Omental fat pad (tissue), 4 donors: Measurements from ENCODE around the gene RBM3. TPM values are rescaled to one million over a fixed set of nuclear protein-coding genes. Genes with fewer than 3 reads are reported as not detected.

Experiments
- ATAC-seq: fragments of 150-250 bp; one replicate; pipeline ENCODE4 v1.9.1; 2016; ENCODE audit warnings: mild to moderate bottlenecking, moderate library complexity; ENCODE audit not compliant: low FRiP score
- DNase-seq: peaks from one replicate; pipeline ENCODE4 v3.0.0-alpha.2; 2019; ENCODE audit warnings: low spot score
- CTCF ChIP-seq, 3 donors: fragments of 450-650 bp; IDR thresholded peaks; one replicate each; pipeline ENCODE4 v1.5.1; 2016 to 2017; ENCODE audit warnings: antibody characterized with exemption in 3 of 3, mild to moderate bottlenecking in 3 of 3, moderate library complexity in 2 of 3
- total RNA-seq, 4 donors: library from RNA; depleted of rRNA; stranded (reverse); fragments of >200 nt; gene quantifications; one replicate each; pipeline ENCODE4 v1.1.0, GENCODE V29; 2016

Gene RBM3
- total RNA-seq, 4 donors from 2014 or later: 151 to 280 (median 263) TPM

- DNase-seq (no peak), ATAC-seq (no peak)
- TF ChIP-seq CTCF (IDR thresholded peaks at IDR 0.05): no peak
Measured at GRCh38 chrX:48578661-48579128, 4.4 kb downstream of the RBM3 start.

- no peak for DNase-seq
- no peak for TF ChIP-seq CTCF (IDR thresholded peaks at IDR 0.05)
- ATAC-seq: no peak
Measured at GRCh38 chrX:48579259-48579658, 5.0 kb downstream of the RBM3 start.

- DNase-seq (no peak), ATAC-seq (no peak)
- TF ChIP-seq CTCF (IDR thresholded peaks at IDR 0.05): no peak
Measured at GRCh38 chrX:48580662-48581061, 6.4 kb downstream of the RBM3 start.

- ATAC-seq (no peak), DNase-seq (no peak)
- no peak for TF ChIP-seq CTCF (IDR thresholded peaks at IDR 0.05)
Measured at GRCh38 chrX:48584698-48585097, 10.4 kb downstream of the RBM3 start.

GRCh38 chrX:48589482-48590162, 15.3 kb downstream of the RBM3 start:
- no peak for ATAC-seq

GRCh38 chrX:48590203-48591103, 16.2 kb downstream of the RBM3 start:
- TF ChIP-seq CTCF (IDR thresholded peaks at IDR 0.05): no peak
- DNase-seq (no peak), ATAC-seq (no peak)

More at GRCh38 chrX:48589482-48590162, 15.3 kb downstream of the RBM3 start:
- DNase-seq: no peak
- no peak for TF ChIP-seq CTCF (IDR thresholded peaks at IDR 0.05)
